B cell (primary cell): ENCODE data around the gene CHAF1A. TPM values are rescaled to one million over a fixed set of nuclear protein-coding genes. Genes with fewer than 3 reads are reported as not detected.

Source experiments
- ATAC-seq: fragments of 200-7000 bp; cut with Tn5 transposase; one replicate; pipeline ENCODE4 v1.10.0; 2021; ENCODE audit warnings: low read depth, mild to moderate bottlenecking, moderate number of reproducible peaks, moderate library complexity
- CTCF ChIA-PET: fragments of 350-600 bp; sonication (Branson Sonifier 250); formaldehyde crosslinking; loops from one replicate; lab custom pipeline; 2021; ENCODE audit warnings: antibody characterized with exemption, inconsistent platforms; lab: Charles Lee
- POLR2A ChIA-PET: fragments of 350-600 bp; sonication (Branson Sonifier 250); formaldehyde crosslinking; loops from one replicate; lab custom pipeline; 2021; ENCODE audit warnings: antibody characterized with exemption; lab: Charles Lee
- DNase-seq: peaks from one replicate; pipeline ENCODE4 v3.0.0; 2013
- H2AFZ ChIP-seq: 2 replicates; pipeline ENCODE4 v1.6.1; 2012; ENCODE audit warnings: mild to moderate bottlenecking, low read depth, low read length; ENCODE audit not compliant: insufficient read depth, poor library complexity, severe bottlenecking
- H3K27ac ChIP-seq, 2 donors: 1 replicate in 1 of 2; 2 replicates in 1 of 2; pipeline ENCODE4 v1.5.1; 2012 to 2013; ENCODE audit warnings: low read length in 2 of 2, mild to moderate bottlenecking in 2 of 2, moderate library complexity in 1 of 2
- H3K27me3 ChIP-seq, 4 experiments: fragments of 200-600 bp in 1 of 4; sonication (generic) in 1 of 4; replicated peaks in 1 of 4; 1 replicate in 2 of 4; 2 replicates in 2 of 4; pipeline versions ENCODE4 v1.6.1 to v1.7.0; 2013 to 2016; ENCODE audit warnings: low read length in 3 of 4, mild to moderate bottlenecking in 2 of 4, mixed read lengths in 1 of 4, moderate library complexity in 1 of 4; ENCODE audit not compliant: insufficient read depth in 4 of 4, control insufficient read depth in 3 of 4; ENCODE audit errors: control extremely low read depth in 1 of 4
- H3K36me3 ChIP-seq, 2 experiments: replicated peaks in 1 of 2; 1 replicate in 1 of 2; 2 replicates in 1 of 2; pipeline versions ENCODE4 v1.6.1 to v1.7.1; 2013; ENCODE audit warnings: low read length in 1 of 2; ENCODE audit not compliant: insufficient read depth in 2 of 2, control insufficient read depth in 1 of 2; ENCODE audit errors: control extremely low read depth in 1 of 2, extremely low read depth in 1 of 2
- H3K4me1 ChIP-seq, 2 donors: fragments of 200-600 bp in 1 of 2; sonication (generic) in 1 of 2; 1 replicate in 1 of 2; 2 replicates in 1 of 2; pipeline versions ENCODE4 v1.5.1 to v1.6.1; 2013 to 2017; ENCODE audit warnings: low read length in 2 of 2; ENCODE audit not compliant: control insufficient read depth in 2 of 2, insufficient read depth in 2 of 2
- H3K4me2 ChIP-seq: replicated peaks from 2 replicates; pipeline ENCODE3; 2012; ENCODE audit warnings: mild to moderate bottlenecking, low read depth, low read length; ENCODE audit not compliant: poor library complexity, severe bottlenecking
- H3K4me3 ChIP-seq, 5 experiments: fragments of 200-600 bp in 1 of 5; sonication (generic) in 1 of 5; 1 replicate in 3 of 5; 2 replicates in 2 of 5; pipeline versions ENCODE4 v1.5.1 to v1.7.0; 2011 to 2016; ENCODE audit warnings: low read length in 4 of 5, mild to moderate bottlenecking in 4 of 5, low read depth in 2 of 5, control low read depth in 1 of 5, moderate library complexity in 1 of 5; ENCODE audit not compliant: insufficient read depth in 1 of 5; ENCODE audit errors: control extremely low read depth in 1 of 5, extremely low read depth in 1 of 5
- H3K79me2 ChIP-seq: fragments of 200-600 bp; sonication (generic); one replicate; pipeline ENCODE4 v1.6.0; 2016; ENCODE audit warnings: low read length; ENCODE audit not compliant: control insufficient read depth, insufficient read depth
- H3K9ac ChIP-seq: fragments of 200-600 bp; sonication (generic); 2 replicates; pipeline ENCODE4 v1.6.1; 2017; ENCODE audit warnings: mild to moderate bottlenecking, low read length, moderate library complexity
- H3K9me3 ChIP-seq, 3 donors: one replicate each; pipeline versions ENCODE4 v1.6.1 to v1.7.1; 2013; ENCODE audit warnings: low read length in 2 of 3; ENCODE audit not compliant: control insufficient read depth in 2 of 3, insufficient read depth in 1 of 3; ENCODE audit errors: control extremely low read depth in 1 of 3
- H4K20me1 ChIP-seq: 2 replicates; pipeline ENCODE4 v1.6.0; 2012; ENCODE audit warnings: mild to moderate bottlenecking, low read length; ENCODE audit not compliant: insufficient read depth, control insufficient read depth, poor library complexity, severe bottlenecking
- H3K27ac Mint-ChIP-seq: one replicate; pipeline ENCODE4 v1.8.0; 2021; ENCODE audit warnings: mixed read lengths
- H3K27me3 Mint-ChIP-seq: one replicate; pipeline ENCODE4 v1.8.0; 2021; ENCODE audit warnings: mixed read lengths
- H3K4me1 Mint-ChIP-seq: one replicate; pipeline ENCODE4 v1.8.0; 2021; ENCODE audit warnings: mixed read lengths
- H3K4me3 Mint-ChIP-seq: one replicate; pipeline ENCODE4 v1.8.0; 2021; ENCODE audit warnings: mixed read lengths
- H3K9me3 Mint-ChIP-seq: one replicate; pipeline ENCODE4 v1.8.0; 2022; ENCODE audit warnings: mixed read lengths; ENCODE audit not compliant: insufficient read depth
- EZH2 ChIP-seq: IDR thresholded peaks from 2 replicates; pipeline ENCODE4 v1.6.1; 2012; ENCODE audit warnings: borderline replicate concordance, low read depth, mild to moderate bottlenecking, moderate library complexity, low read length; ENCODE audit not compliant: insufficient read depth, poor library complexity, severe bottlenecking
- WGBS: methylation state at CpG from one replicate; pipeline ENCODE4 v1.1.5; 2013; ENCODE audit warnings: missing lambda C conversion rate; ENCODE audit not compliant: insufficient coverage; 5-methylcytosine and 5-hydroxymethylcytosine counted together
- intact Hi-C: fragments of 100-400 bp; cut with micrococcal nuclease; formaldehyde crosslinking; loops from one replicate; pipeline ENCODE4 v1.10.0; 2022
- polyA plus RNA-seq: library from polyadenylated mRNA; depleted of rRNA; stranded (reverse); fragments of >200 nt; gene quantifications from 2 replicates; pipeline ENCODE4 v1.2.3, GENCODE V29; 2012
- total RNA-seq, 2 donors: library from RNA; stranded (reverse); fragments of 120-200 nt in 1 of 2; gene quantifications; 1 replicate in 1 of 2; 2 replicates in 1 of 2; pipeline versions ENCODE4 v1.2.3 to v1.2.4, GENCODE V29; 2013 to 2022
- TF ChIP-seq, protein P1 (sequence below): fragments of 200-600 bp; IDR thresholded peaks from one replicate; pipeline ENCODE4 v1.8.0; 2022; ENCODE audit warnings: antibody characterized with exemption, mild to moderate bottlenecking

Gene CHAF1A
- total and polyA plus RNA-seq, 2 donors (not counting 1 experiment from before 2014, with no cell fraction given), result 15.1 to 19.7 TPM

- peak overlapping the region; percentile 61 for H3K27ac Mint-ChIP-seq
- Histone ChIP-seq H3K27ac (peak overlapping the region; percentile 84 to 95), H2AFZ (no peak overlapping the region), H3K4me1 (peaks cover 94 to 100% of the 10 kb centered on the region in 2 donors), H3K27me3 (no peaks in the 10 kb centered on the region), H3K79me2 (peaks cover 68% of the 10 kb centered on the region), H3K9me3 (peaks cover 0 to 3% (median 0%) of the 10 kb centered on the region in 3 donors), H4K20me1 (peaks cover 73% of the 10 kb centered on the region), H3K36me3 (peaks cover 0 to 9% of the 10 kb centered on the region in 2 experiments), H3K9ac (no peak overlapping the region), H3K4me2 (peak overlapping the region; percentile 96), H3K4me3 (no peak overlapping the region)
- H3K4me3 Mint-ChIP-seq, result peak overlapping the region; percentile 23
- WGBS, result 92% methylated on average over 21 of the region's 22 CpGs
- no peaks in the 10 kb centered on the region for H3K9me3 Mint-ChIP-seq
- POLR2A ChIA-PET, result no interaction called here
- TF ChIP-seq, protein P1, sequence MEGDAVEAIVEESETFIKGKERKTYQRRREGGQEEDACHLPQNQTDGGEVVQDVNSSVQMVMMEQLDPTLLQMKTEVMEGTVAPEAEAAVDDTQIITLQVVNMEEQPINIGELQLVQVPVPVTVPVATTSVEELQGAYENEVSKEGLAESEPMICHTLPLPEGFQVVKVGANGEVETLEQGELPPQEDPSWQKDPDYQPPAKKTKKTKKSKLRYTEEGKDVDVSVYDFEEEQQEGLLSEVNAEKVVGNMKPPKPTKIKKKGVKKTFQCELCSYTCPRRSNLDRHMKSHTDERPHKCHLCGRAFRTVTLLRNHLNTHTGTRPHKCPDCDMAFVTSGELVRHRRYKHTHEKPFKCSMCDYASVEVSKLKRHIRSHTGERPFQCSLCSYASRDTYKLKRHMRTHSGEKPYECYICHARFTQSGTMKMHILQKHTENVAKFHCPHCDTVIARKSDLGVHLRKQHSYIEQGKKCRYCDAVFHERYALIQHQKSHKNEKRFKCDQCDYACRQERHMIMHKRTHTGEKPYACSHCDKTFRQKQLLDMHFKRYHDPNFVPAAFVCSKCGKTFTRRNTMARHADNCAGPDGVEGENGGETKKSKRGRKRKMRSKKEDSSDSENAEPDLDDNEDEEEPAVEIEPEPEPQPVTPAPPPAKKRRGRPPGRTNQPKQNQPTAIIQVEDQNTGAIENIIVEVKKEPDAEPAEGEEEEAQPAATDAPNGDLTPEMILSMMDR, result no peak
- TF ChIP-seq EZH2, result no peak
- H3K4me1 Mint-ChIP-seq, result peaks cover 85% of the 10 kb centered on the region
- CTCF ChIA-PET, result no interaction called here
- DNase-seq, result no peak
- no peak for ATAC-seq
- intact Hi-C loops, result no loop called here
- H3K27me3 Mint-ChIP-seq, result no peaks in the 10 kb centered on the region
Measured at GRCh38 chr19:4372165-4373012, 30.1 kb upstream of the CHAF1A start.

- H3K27me3 Mint-ChIP-seq, result no peaks in the 10 kb centered on the region
- Histone ChIP-seq H3K4me2 (peak overlapping the region; percentile 96), H3K4me3 (no peak overlapping the region), H3K9ac (no peak overlapping the region), H3K27me3 (no peaks in the 10 kb centered on the region), H3K27ac (peak overlapping the region in 1 of 2 donors; percentile 36), H3K4me1 (peaks cover 99 to 100% of the 10 kb centered on the region in 2 donors), H3K79me2 (peaks cover 74% of the 10 kb centered on the region), H4K20me1 (peaks cover 79% of the 10 kb centered on the region), H2AFZ (no peak overlapping the region), H3K9me3 (peaks cover 0 to 3% (median 0%) of the 10 kb centered on the region in 3 donors), H3K36me3 (peaks cover 0 to 9% of the 10 kb centered on the region in 2 experiments)
- no peak for ATAC-seq
- WGBS, result 87% methylated on average over 8 of the region's 8 CpGs
- no peak overlapping the region for H3K4me3 Mint-ChIP-seq
- peak overlapping the region; percentile 61 for H3K27ac Mint-ChIP-seq
- ChIA-PET CTCF (no interaction called here), POLR2A (no interaction called here)
- intact Hi-C loops, result no loop called here
- TF ChIP-seq EZH2, result no peak
- TF ChIP-seq, protein P1, result no peak
- no peak for DNase-seq
- peaks cover 88% of the 10 kb centered on the region for H3K4me1 Mint-ChIP-seq
- no peaks in the 10 kb centered on the region for H3K9me3 Mint-ChIP-seq
Measured at GRCh38 chr19:4373013-4373367, 29.4 kb upstream of the CHAF1A start.
